ENCODE measurements around the gene SURF6. TPM values are rescaled to one million over a fixed set of nuclear protein-coding genes. Genes with fewer than 3 reads are reported as not detected.

The SURF6 gene
- total RNA-seq, 5 donors from 2014 or later (not counting 1 experiment from before 2014, with no cell fraction given), result 18.5 to 35.0 (median 31.1) TPM

DNA sequence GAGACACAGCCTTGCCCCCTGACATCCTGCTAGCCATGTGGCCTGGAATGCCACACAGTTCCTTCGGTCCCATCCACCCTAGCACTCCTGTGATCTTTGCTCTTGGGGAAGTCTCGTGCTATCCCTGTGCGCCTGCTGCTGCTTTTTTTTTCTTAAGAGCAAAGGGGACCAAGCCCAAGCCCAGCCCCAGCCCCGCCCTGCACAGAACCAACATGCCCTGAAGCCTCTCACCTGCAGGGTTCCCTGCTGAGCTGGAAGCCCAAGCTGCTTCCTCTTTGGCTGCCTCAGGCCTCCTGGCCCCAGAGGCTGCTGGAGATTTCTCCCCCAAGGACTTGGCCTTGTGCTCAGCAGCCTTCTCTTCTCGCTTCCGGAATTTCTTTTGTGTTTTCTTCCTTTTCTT is 1.8 kb downstream of the SURF6 start:
- ChIA-PET CTCF (no interaction called here), POLR2A (no interaction called here)
- peak overlapping the region in 2 of 3 donors; percentile 49 to 93 for H3K4me3 Mint-ChIP-seq
- H3K27ac ChIP-seq (ENCODE audit: low read length), result no peak overlapping the region
- no peak overlapping the region for H3K27ac Mint-ChIP-seq
- DNase-seq (no peak), ATAC-seq (replicated peaks in 1 of 4) (no peak)
- peaks cover 14 to 37% of the 10 kb centered on the region in 2 experiments for H3K4me1 ChIP-seq (ENCODE audit: control insufficient read depth in 1 of 2, extremely low read depth in 1 of 2, insufficient read depth in 2 of 2, low read length in 2 of 2)
- H3K9me3 Mint-ChIP-seq, result no peaks in the 10 kb centered on the region
- peaks cover 27% of the 10 kb centered on the region for H3K36me3 Mint-ChIP-seq
- H3K27me3 Mint-ChIP-seq, result no peaks in the 10 kb centered on the region
- no peak overlapping the region for H3K4me3 ChIP-seq (ENCODE audit: control insufficient read depth in 1 of 2, extremely low read depth in 1 of 2, low read length in 1 of 2)
- peaks cover 32 to 50% (median 37%) of the 10 kb centered on the region in 3 donors for H3K4me1 Mint-ChIP-seq
- H3K9me3 ChIP-seq, result no peaks in the 10 kb centered on the region
- peaks cover 24 to 49% of the 10 kb centered on the region in 2 donors for H3K36me3 ChIP-seq (ENCODE audit: control insufficient read depth in 2 of 2, extremely low read depth in 1 of 2, insufficient read depth in 1 of 2, low read length in 1 of 2)
- H3K27me3 ChIP-seq (replicated peaks in 1 of 2; ENCODE audit: control insufficient read depth in 2 of 2, extremely low read depth in 1 of 2, insufficient read depth in 2 of 2, low read length in 1 of 2), result no peaks in the 10 kb centered on the region
- WGBS (ENCODE audit: insufficient coverage), result 98% methylated on average over 4 of the region's 6 CpGs

DNA sequence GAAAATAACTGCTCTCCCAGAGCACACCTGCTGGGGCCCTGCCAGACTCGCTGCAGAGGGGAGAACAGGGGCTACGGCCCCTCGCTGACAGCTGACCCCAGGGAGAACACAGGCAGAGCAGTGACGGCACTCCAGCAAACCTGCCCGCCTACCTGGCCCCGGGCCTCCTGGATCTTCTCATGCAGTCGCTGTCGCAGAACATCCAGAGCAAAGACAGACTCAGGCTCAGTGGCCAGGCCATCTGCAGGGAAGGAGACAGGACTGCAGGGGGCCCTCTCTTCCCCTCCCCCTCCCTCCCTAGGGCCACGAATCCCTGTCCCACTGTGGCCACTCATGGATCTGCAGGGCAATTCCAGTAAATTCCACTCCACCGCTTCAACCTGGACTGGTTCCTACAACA is 2.4 kb downstream of the SURF6 start:
- H3K4me3 Mint-ChIP-seq, result peak overlapping the region in 1 of 3 donors; percentile 17
- peaks cover 22% of the 10 kb centered on the region for H3K36me3 Mint-ChIP-seq
- 98% methylated on average over 10 of the region's 10 CpGs for WGBS (ENCODE audit: insufficient coverage)
- POLR2A ChIA-PET, result no interaction called here
- CTCF ChIA-PET, result no interaction called here
- H3K9me3 Mint-ChIP-seq, result no peaks in the 10 kb centered on the region
- ATAC-seq (replicated peaks in 1 of 4) (no peak), DNase-seq (peak in 1 of 35 experiments; percentile 21)
- H3K27me3 ChIP-seq (replicated peaks in 1 of 2; ENCODE audit: control insufficient read depth in 2 of 2, extremely low read depth in 1 of 2, insufficient read depth in 2 of 2, low read length in 1 of 2), result no peaks in the 10 kb centered on the region
- H3K27ac Mint-ChIP-seq, result no peak overlapping the region
- H3K4me1 Mint-ChIP-seq, result peaks cover 34 to 49% (median 37%) of the 10 kb centered on the region in 3 donors
- H3K36me3 ChIP-seq (ENCODE audit: control insufficient read depth in 2 of 2, extremely low read depth in 1 of 2, insufficient read depth in 1 of 2, low read length in 1 of 2), result peaks cover 24 to 46% of the 10 kb centered on the region in 2 donors
- no peak overlapping the region for H3K4me3 ChIP-seq (ENCODE audit: control insufficient read depth in 1 of 2, extremely low read depth in 1 of 2, low read length in 1 of 2)
- no peaks in the 10 kb centered on the region for H3K27me3 Mint-ChIP-seq
- no peak overlapping the region for H3K27ac ChIP-seq (ENCODE audit: low read length)
- H3K4me1 ChIP-seq (ENCODE audit: control insufficient read depth in 1 of 2, extremely low read depth in 1 of 2, insufficient read depth in 2 of 2, low read length in 2 of 2), result peaks cover 14 to 37% of the 10 kb centered on the region in 2 experiments
- no peaks in the 10 kb centered on the region for H3K9me3 ChIP-seq

DNA sequence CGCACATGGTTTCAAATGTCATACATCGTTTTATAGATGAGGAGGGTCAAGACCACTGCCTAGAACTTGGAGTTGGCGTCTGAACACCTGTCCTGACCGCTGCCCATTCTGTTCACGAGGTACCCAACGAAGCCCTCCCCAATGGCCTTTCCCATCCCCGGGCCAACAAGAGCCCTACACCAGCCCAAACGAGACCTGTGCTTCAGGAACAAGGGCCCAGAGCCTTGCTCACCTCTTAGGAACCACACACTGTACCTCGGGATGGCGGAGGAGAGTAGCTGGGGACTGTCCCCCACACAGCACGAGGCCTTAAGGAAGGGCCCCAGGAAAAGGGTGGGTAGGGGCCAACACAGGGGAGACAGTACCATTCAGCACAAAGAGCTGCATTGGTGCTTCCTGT is 3.0 kb downstream of the SURF6 start:
- no peak for DNase-seq
- 97% methylated on average over 7 of the region's 11 CpGs for WGBS (ENCODE audit: insufficient coverage)
- POLR2A ChIA-PET, result interaction anchor here in 1 of 2 donors (0.9 kb wide), 1 partner anchor 38 kb away, joined by 3 read pairs; no protein-coding TSS in a partner anchor

GRCh38 chr9:133332381-133332730 is 3.6 kb downstream of the SURF6 start:
- H3K27me3 ChIP-seq (replicated peaks in 1 of 2; ENCODE audit: control insufficient read depth in 2 of 2, extremely low read depth in 1 of 2, insufficient read depth in 2 of 2, low read length in 1 of 2), result no peaks in the 10 kb centered on the region
- DNase-seq (peak in 1 of 35 experiments; percentile 21), ATAC-seq (replicated peaks in 1 of 4) (no peak)
- peaks cover 24 to 46% of the 10 kb centered on the region in 2 donors for H3K36me3 ChIP-seq (ENCODE audit: control insufficient read depth in 2 of 2, extremely low read depth in 1 of 2, insufficient read depth in 1 of 2, low read length in 1 of 2)
- H3K4me3 ChIP-seq (ENCODE audit: control insufficient read depth in 1 of 2, extremely low read depth in 1 of 2, low read length in 1 of 2), result no peak overlapping the region
- ChIA-PET POLR2A (interaction anchor here in 1 of 2 donors (0.9 kb wide), 1 partner anchor 39 kb away, joined by 3 read pairs; no protein-coding TSS in a partner anchor), CTCF (no interaction called here)
- peaks cover 22% of the 10 kb centered on the region for H3K36me3 Mint-ChIP-seq
- H3K4me1 ChIP-seq (ENCODE audit: control insufficient read depth in 1 of 2, extremely low read depth in 1 of 2, insufficient read depth in 2 of 2, low read length in 2 of 2), result peaks cover 14 to 37% of the 10 kb centered on the region in 2 experiments
- peaks cover 35 to 45% (median 37%) of the 10 kb centered on the region in 3 donors for H3K4me1 Mint-ChIP-seq
- H3K9me3 ChIP-seq, result no peaks in the 10 kb centered on the region
- H3K27ac ChIP-seq (ENCODE audit: low read length), result no peak overlapping the region
- H3K27ac Mint-ChIP-seq, result no peak overlapping the region
- no peaks in the 10 kb centered on the region for H3K27me3 Mint-ChIP-seq
- H3K9me3 Mint-ChIP-seq, result no peaks in the 10 kb centered on the region
- H3K4me3 Mint-ChIP-seq, result no peak overlapping the region
- WGBS (ENCODE audit: insufficient coverage), result 97% methylated on average over 15 of the region's 20 CpGs

More for the DNA sequence above, 3.0 kb downstream of the SURF6 start:
- no peak overlapping the region for H3K4me3 Mint-ChIP-seq
- Histone ChIP-seq H3K36me3 (ENCODE audit: control insufficient read depth in 2 of 2, extremely low read depth in 1 of 2, insufficient read depth in 1 of 2, low read length in 1 of 2) (peaks cover 24 to 46% of the 10 kb centered on the region in 2 donors), H3K4me1 (ENCODE audit: control insufficient read depth in 1 of 2, extremely low read depth in 1 of 2, insufficient read depth in 2 of 2, low read length in 2 of 2) (peaks cover 14 to 37% of the 10 kb centered on the region in 2 experiments), H3K27ac (ENCODE audit: low read length) (no peak overlapping the region), H3K9me3 (no peaks in the 10 kb centered on the region), H3K4me3 (ENCODE audit: control insufficient read depth in 1 of 2, extremely low read depth in 1 of 2, low read length in 1 of 2) (no peak overlapping the region), H3K27me3 (replicated peaks in 1 of 2; ENCODE audit: control insufficient read depth in 2 of 2, extremely low read depth in 1 of 2, insufficient read depth in 2 of 2, low read length in 1 of 2) (no peaks in the 10 kb centered on the region)
- H3K4me1 Mint-ChIP-seq, result peaks cover 35 to 49% (median 37%) of the 10 kb centered on the region in 3 donors
- H3K9me3 Mint-ChIP-seq, result no peaks in the 10 kb centered on the region
- no peak for ATAC-seq (replicated peaks in 1 of 4)
- H3K27ac Mint-ChIP-seq, result no peak overlapping the region
- H3K27me3 Mint-ChIP-seq, result no peaks in the 10 kb centered on the region
- peaks cover 22% of the 10 kb centered on the region for H3K36me3 Mint-ChIP-seq
- CTCF ChIA-PET, result no interaction called here

DNA sequence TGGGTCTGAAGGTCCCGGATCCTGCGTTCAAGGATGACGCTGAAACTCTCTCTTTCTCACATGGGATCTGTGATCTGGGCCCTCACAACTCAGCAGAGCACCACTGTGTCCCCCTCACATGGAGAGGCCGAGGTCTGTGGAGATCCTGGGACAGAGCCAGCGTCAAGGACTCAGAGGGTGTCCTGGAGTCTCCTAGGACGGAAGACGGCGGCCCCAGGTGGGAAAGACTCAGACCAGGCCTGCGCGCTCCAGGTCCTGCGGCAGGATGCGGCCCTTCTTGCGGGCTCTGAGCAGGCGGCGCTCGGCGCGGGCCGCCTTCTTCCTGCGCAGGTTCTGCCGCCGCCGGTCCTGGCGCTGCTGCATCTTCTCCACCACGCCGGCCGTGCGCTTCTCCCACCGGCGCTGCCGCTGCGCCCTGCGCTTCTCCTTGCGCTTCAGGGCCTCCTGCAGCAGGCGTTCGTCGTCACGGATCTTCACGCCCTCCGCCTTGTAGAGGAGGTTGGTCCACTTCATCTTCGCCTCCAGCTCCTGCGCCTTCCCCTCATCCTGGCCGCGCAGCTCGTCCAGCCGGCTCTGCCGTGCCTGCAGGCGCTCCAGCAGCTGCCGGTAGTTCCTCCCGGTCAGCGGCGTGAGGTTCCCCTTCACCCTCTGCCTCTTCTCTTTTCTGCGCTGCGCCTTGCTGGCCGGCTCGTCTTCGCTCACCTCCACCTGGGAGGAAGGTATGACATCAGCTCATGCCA is 4.2 kb downstream of the SURF6 start:
- peaks cover 34 to 40% (median 35%) of the 10 kb centered on the region in 3 donors for H3K4me1 Mint-ChIP-seq
- H3K4me1 ChIP-seq (ENCODE audit: control insufficient read depth in 1 of 2, extremely low read depth in 1 of 2, insufficient read depth in 2 of 2, low read length in 2 of 2), result peaks cover 14 to 34% of the 10 kb centered on the region in 2 experiments
- peaks cover 22% of the 10 kb centered on the region for H3K36me3 Mint-ChIP-seq
- H3K4me3 ChIP-seq (ENCODE audit: control insufficient read depth in 1 of 2, extremely low read depth in 1 of 2, low read length in 1 of 2), result no peak overlapping the region
- no peak overlapping the region for H3K4me3 Mint-ChIP-seq
- DNase-seq, result peak in 1 of 35 experiments; percentile 15
- CTCF ChIA-PET, result interaction anchor here in 1 of 2 donors (1.4 kb wide), 1 partner anchor 40 kb away, joined by 4 read pairs; no protein-coding TSS in a partner anchor
- ATAC-seq (replicated peaks in 1 of 4), result no peak
- WGBS (ENCODE audit: insufficient coverage), result 97% methylated on average over 46 of the region's 57 CpGs
- H3K27me3 Mint-ChIP-seq, result no peaks in the 10 kb centered on the region
- no peak overlapping the region for H3K27ac ChIP-seq (ENCODE audit: low read length)
- peaks cover 24 to 46% of the 10 kb centered on the region in 2 donors for H3K36me3 ChIP-seq (ENCODE audit: control insufficient read depth in 2 of 2, extremely low read depth in 1 of 2, insufficient read depth in 1 of 2, low read length in 1 of 2)
- H3K9me3 Mint-ChIP-seq, result no peaks in the 10 kb centered on the region
- POLR2A ChIA-PET, result no interaction called here
- no peaks in the 10 kb centered on the region for H3K27me3 ChIP-seq (replicated peaks in 1 of 2; ENCODE audit: control insufficient read depth in 2 of 2, extremely low read depth in 1 of 2, insufficient read depth in 2 of 2, low read length in 1 of 2)
- H3K27ac Mint-ChIP-seq, result no peak overlapping the region
- H3K9me3 ChIP-seq, result no peaks in the 10 kb centered on the region

GRCh38 chr9:133331221-133331620 is 4.8 kb downstream of the SURF6 start:
- 93% methylated on average over 15 of the region's 19 CpGs for WGBS (ENCODE audit: insufficient coverage)
- ATAC-seq (replicated peaks in 1 of 4) (no peak), DNase-seq (peak in 1 of 35 experiments; percentile 17)
- ChIA-PET CTCF (interaction anchor here in 1 of 2 donors (1.4 kb wide), 1 partner anchor 40 kb away, joined by 4 read pairs; no protein-coding TSS in a partner anchor), POLR2A (no interaction called here)
- Mint-ChIP-seq H3K4me1 (peaks cover 28 to 35% (median 32%) of the 10 kb centered on the region in 3 donors), H3K36me3 (peaks cover 22% of the 10 kb centered on the region), H3K27me3 (no peaks in the 10 kb centered on the region), H3K4me3 (no peak overlapping the region), H3K27ac (no peak overlapping the region), H3K9me3 (no peaks in the 10 kb centered on the region)
- Histone ChIP-seq H3K27ac (ENCODE audit: low read length) (no peak overlapping the region), H3K4me1 (ENCODE audit: control insufficient read depth in 1 of 2, extremely low read depth in 1 of 2, insufficient read depth in 2 of 2, low read length in 2 of 2) (peaks cover 12 to 28% of the 10 kb centered on the region in 2 experiments), H3K27me3 (replicated peaks in 1 of 2; ENCODE audit: control insufficient read depth in 2 of 2, extremely low read depth in 1 of 2, insufficient read depth in 2 of 2, low read length in 1 of 2) (no peaks in the 10 kb centered on the region), H3K4me3 (ENCODE audit: control insufficient read depth in 1 of 2, extremely low read depth in 1 of 2, low read length in 1 of 2) (no peak overlapping the region), H3K36me3 (ENCODE audit: control insufficient read depth in 2 of 2, extremely low read depth in 1 of 2, insufficient read depth in 1 of 2, low read length in 1 of 2) (peaks cover 24 to 46% of the 10 kb centered on the region in 2 donors), H3K9me3 (no peaks in the 10 kb centered on the region)

Measured in T-cell (primary cell).